ENCODE data around the gene DEFB129.

DNA sequence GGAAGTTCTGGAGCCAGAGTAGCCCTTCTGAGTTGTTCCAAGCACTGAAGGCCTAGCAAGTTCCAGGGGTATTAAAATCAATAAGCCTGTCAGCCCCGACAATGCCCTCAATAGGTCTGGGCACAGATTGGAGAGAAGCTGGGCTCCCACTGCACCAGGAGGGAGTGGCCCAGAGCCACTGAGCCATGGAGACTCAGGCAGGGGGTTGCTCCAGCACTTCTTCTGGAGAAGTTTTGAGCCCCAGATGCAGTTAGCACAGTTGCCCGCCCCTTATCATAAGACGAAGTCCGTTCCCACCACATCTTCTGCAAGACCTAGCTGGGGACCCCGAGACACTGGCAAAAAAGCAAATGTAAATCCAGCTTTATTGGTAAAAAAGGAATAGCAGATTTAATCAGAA, 43.5 kb downstream of the DEFB129 start:
- TF ChIP-seq, protein P1, sequence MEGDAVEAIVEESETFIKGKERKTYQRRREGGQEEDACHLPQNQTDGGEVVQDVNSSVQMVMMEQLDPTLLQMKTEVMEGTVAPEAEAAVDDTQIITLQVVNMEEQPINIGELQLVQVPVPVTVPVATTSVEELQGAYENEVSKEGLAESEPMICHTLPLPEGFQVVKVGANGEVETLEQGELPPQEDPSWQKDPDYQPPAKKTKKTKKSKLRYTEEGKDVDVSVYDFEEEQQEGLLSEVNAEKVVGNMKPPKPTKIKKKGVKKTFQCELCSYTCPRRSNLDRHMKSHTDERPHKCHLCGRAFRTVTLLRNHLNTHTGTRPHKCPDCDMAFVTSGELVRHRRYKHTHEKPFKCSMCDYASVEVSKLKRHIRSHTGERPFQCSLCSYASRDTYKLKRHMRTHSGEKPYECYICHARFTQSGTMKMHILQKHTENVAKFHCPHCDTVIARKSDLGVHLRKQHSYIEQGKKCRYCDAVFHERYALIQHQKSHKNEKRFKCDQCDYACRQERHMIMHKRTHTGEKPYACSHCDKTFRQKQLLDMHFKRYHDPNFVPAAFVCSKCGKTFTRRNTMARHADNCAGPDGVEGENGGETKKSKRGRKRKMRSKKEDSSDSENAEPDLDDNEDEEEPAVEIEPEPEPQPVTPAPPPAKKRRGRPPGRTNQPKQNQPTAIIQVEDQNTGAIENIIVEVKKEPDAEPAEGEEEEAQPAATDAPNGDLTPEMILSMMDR (IDR thresholded peaks at IDR 0.05; ENCODE audit: insufficient read depth, low read length) = no peak
- no peak for TF ChIP-seq POLR2AphosphoS5 (IDR thresholded peaks at IDR 0.05; ENCODE audit: low read depth)
- TF ChIP-seq, protein P2, sequence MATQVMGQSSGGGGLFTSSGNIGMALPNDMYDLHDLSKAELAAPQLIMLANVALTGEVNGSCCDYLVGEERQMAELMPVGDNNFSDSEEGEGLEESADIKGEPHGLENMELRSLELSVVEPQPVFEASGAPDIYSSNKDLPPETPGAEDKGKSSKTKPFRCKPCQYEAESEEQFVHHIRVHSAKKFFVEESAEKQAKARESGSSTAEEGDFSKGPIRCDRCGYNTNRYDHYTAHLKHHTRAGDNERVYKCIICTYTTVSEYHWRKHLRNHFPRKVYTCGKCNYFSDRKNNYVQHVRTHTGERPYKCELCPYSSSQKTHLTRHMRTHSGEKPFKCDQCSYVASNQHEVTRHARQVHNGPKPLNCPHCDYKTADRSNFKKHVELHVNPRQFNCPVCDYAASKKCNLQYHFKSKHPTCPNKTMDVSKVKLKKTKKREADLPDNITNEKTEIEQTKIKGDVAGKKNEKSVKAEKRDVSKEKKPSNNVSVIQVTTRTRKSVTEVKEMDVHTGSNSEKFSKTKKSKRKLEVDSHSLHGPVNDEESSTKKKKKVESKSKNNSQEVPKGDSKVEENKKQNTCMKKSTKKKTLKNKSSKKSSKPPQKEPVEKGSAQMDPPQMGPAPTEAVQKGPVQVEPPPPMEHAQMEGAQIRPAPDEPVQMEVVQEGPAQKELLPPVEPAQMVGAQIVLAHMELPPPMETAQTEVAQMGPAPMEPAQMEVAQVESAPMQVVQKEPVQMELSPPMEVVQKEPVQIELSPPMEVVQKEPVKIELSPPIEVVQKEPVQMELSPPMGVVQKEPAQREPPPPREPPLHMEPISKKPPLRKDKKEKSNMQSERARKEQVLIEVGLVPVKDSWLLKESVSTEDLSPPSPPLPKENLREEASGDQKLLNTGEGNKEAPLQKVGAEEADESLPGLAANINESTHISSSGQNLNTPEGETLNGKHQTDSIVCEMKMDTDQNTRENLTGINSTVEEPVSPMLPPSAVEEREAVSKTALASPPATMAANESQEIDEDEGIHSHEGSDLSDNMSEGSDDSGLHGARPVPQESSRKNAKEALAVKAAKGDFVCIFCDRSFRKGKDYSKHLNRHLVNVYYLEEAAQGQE (IDR thresholded peaks at IDR 0.05; ENCODE audit: insufficient replicate concordance, low read depth) = no peak
- no peak for TF ChIP-seq SPI1 (IDR thresholded peaks at IDR 0.05; ENCODE audit: borderline replicate concordance, low read depth)
- no peak for TF ChIP-seq GABPA (IDR thresholded peaks at IDR 0.05; ENCODE audit: low read depth)

Measured in HL-60 (cell line).